Nephron progenitor cell (in vitro differentiated cells): ENCODE measurements around the gene TMEM44.

Experiments used
- DNase-seq: peaks from one replicate; pipeline ENCODE4 v3.0.0; 2021
- H3K27ac Mint-ChIP-seq: 2 replicates; pipeline ENCODE4 v1.8.0; 2021; ENCODE audit warnings: mild to moderate bottlenecking, moderate library complexity, mixed read lengths
- H3K27me3 Mint-ChIP-seq: 2 replicates; pipeline ENCODE4 v1.8.0; 2021; ENCODE audit warnings: mild to moderate bottlenecking, low read depth, mixed read lengths; ENCODE audit not compliant: poor library complexity
- H3K36me3 Mint-ChIP-seq: 2 replicates; pipeline ENCODE4 v1.8.0; 2021; ENCODE audit warnings: low read depth, mixed read lengths
- H3K4me1 Mint-ChIP-seq: 2 replicates; pipeline ENCODE4 v1.8.0; 2021; ENCODE audit warnings: mixed read lengths
- H3K4me3 Mint-ChIP-seq: 2 replicates; pipeline ENCODE4 v1.8.0; 2021; ENCODE audit warnings: mild to moderate bottlenecking, moderate library complexity, mixed read lengths
- H3K9me3 Mint-ChIP-seq: 2 replicates; pipeline ENCODE4 v1.8.0; 2021; ENCODE audit warnings: mild to moderate bottlenecking, moderate library complexity, mixed read lengths
- CTCF ChIP-seq: fragments of 200-600 bp; sonication (generic); IDR thresholded peaks from 2 replicates; pipeline ENCODE4 v1.5.0; 2021; ENCODE audit warnings: antibody characterized with exemption

TMEM44 gene

GRCh38 chr3:194675680-194676079, 42.5 kb upstream of the TMEM44 start:
- TF ChIP-seq CTCF = no peak
- no peak for DNase-seq
- H3K4me3 Mint-ChIP-seq = no peak overlapping the region
- H3K9me3 Mint-ChIP-seq = no peaks in the 10 kb centered on the region
- no peaks in the 10 kb centered on the region for H3K36me3 Mint-ChIP-seq
- H3K27ac Mint-ChIP-seq = no peak overlapping the region
- peaks cover 65% of the 10 kb centered on the region for H3K27me3 Mint-ChIP-seq
- peaks cover 19% of the 10 kb centered on the region for H3K4me1 Mint-ChIP-seq

GRCh38 chr3:194675081-194675640, 41.9 kb upstream of the TMEM44 start:
- DNase-seq = no peak
- Mint-ChIP-seq H3K4me1 (peaks cover 24% of the 10 kb centered on the region), H3K9me3 (no peaks in the 10 kb centered on the region), H3K36me3 (no peaks in the 10 kb centered on the region), H3K27ac (no peak overlapping the region), H3K4me3 (no peak overlapping the region), H3K27me3 (peaks cover 59% of the 10 kb centered on the region)
- TF ChIP-seq CTCF = no peak

GRCh38 chr3:194673761-194674160, 40.5 kb upstream of the TMEM44 start:
- Mint-ChIP-seq H3K27ac (no peak overlapping the region), H3K36me3 (peaks cover 11% of the 10 kb centered on the region), H3K27me3 (peaks cover 49% of the 10 kb centered on the region), H3K4me3 (peak overlapping the region; percentile 57), H3K4me1 (peaks cover 24% of the 10 kb centered on the region), H3K9me3 (no peaks in the 10 kb centered on the region)
- DNase-seq = no peak
- TF ChIP-seq CTCF = no peak

GRCh38 chr3:194672876-194673275, 39.7 kb upstream of the TMEM44 start:
- DNase-seq = no peak
- no peak for TF ChIP-seq CTCF
- Mint-ChIP-seq H3K27ac (no peak overlapping the region), H3K4me3 (peak overlapping the region; percentile 100), H3K9me3 (no peaks in the 10 kb centered on the region), H3K27me3 (peaks cover 47% of the 10 kb centered on the region), H3K36me3 (peaks cover 16% of the 10 kb centered on the region), H3K4me1 (peaks cover 24% of the 10 kb centered on the region)

- DNase-seq = peak; percentile 89
- H3K27ac Mint-ChIP-seq = peak within 1 kb of the TSS; percentile 100
- peaks cover 24% of the 10 kb centered on the region for H3K4me1 Mint-ChIP-seq
Measured at GRCh38 chr3:194671900-194672808, 38.9 kb upstream of the TMEM44 start, which contains the start of gene LSG1. Gene LSG1, minus strand, starts transcription at chr3:194672191. Its CDS starts 29 bp downstream, at chr3:194672162.

More at GRCh38 chr3:194671900-194672808, 38.9 kb upstream of the TMEM44 start, which contains the start of gene LSG1:
- Mint-ChIP-seq H3K4me3 (peak within 1 kb of the TSS; percentile 100), H3K9me3 (no peaks in the 10 kb centered on the region), H3K36me3 (peaks cover 19% of the 10 kb centered on the region), H3K27me3 (peaks cover 43% of the 10 kb centered on the region)
- TF ChIP-seq CTCF = no peak
